ENCODE data around the gene LTBP4.

GRCh38 chr19:40658031-40658430 is 56.9 kb downstream of the LTBP4 start:
- TF ChIP-seq POLR2A (IDR thresholded peaks at IDR 0.05; ENCODE audit: low read depth, low read length): no peak
- no peak for TF ChIP-seq TAF1 (IDR thresholded peaks at IDR 0.05; ENCODE audit: low read depth, low read length)
